Neural cell (in vitro differentiated cells): Measurements from ENCODE around the gene RPL22. TPM values are rescaled to one million over a fixed set of nuclear protein-coding genes. Genes with fewer than 3 reads are reported as not detected.

Experiments used
- H2AFZ ChIP-seq: fragments of 200-600, 300-800 bp; sonication (generic), shearing (Covaris generic); 2 replicates; pipeline ENCODE4 v1.6.0; 2014; ENCODE audit warnings: low read depth, mild to moderate bottlenecking, antibody characterized with exemption, low read length, moderate library complexity
- H3F3A ChIP-seq: fragments of 200-600 bp; shearing (Covaris generic); 2 replicates; pipeline ENCODE4 v1.6.1; 2016; ENCODE audit warnings: mild to moderate bottlenecking, moderate library complexity, mixed read lengths, antibody characterized with exemption, low read length; ENCODE audit not compliant: insufficient read depth, poor library complexity, severe bottlenecking
- H3K27ac ChIP-seq: fragments of 200-600, 300-800 bp; sonication (generic), shearing (Covaris generic); 2 replicates; pipeline ENCODE4 v1.5.1; 2014; ENCODE audit warnings: mild to moderate bottlenecking, low read length, moderate library complexity
- H3K27me3 ChIP-seq: fragments of 300-800, 200-600 bp; sonication (generic), shearing (Covaris generic); 2 replicates; pipeline ENCODE4 v1.6.0; 2014; ENCODE audit warnings: mild to moderate bottlenecking, low read depth, low read length, moderate library complexity; ENCODE audit not compliant: insufficient read depth
- H3K36me3 ChIP-seq: fragments of 300-800, 200-600 bp; sonication (generic), shearing (Covaris generic); 2 replicates; pipeline ENCODE4 v1.5.1; 2014; ENCODE audit warnings: mild to moderate bottlenecking, antibody characterized with exemption, low read length, moderate library complexity; ENCODE audit not compliant: insufficient read depth
- H3K4me2 ChIP-seq: fragments of 300-800, 200-600 bp; sonication (generic), shearing (Covaris generic); 2 replicates; pipeline ENCODE4 v1.6.0; 2014; ENCODE audit warnings: mild to moderate bottlenecking, low read length
- H3K4me3 ChIP-seq: fragments of 300-800, 200-600 bp; sonication (generic), shearing (Covaris generic); 2 replicates; pipeline ENCODE4 v1.5.1; 2014; ENCODE audit warnings: mild to moderate bottlenecking, low read length, moderate library complexity
- H3K79me2 ChIP-seq: fragments of 200-600 bp; shearing (Covaris generic); replicated peaks from 2 replicates; pipeline ENCODE4 v1.6.0; 2014; ENCODE audit warnings: mild to moderate bottlenecking, low read length, moderate library complexity; ENCODE audit not compliant: insufficient read depth
- H3K9ac ChIP-seq: fragments of 300-800, 200-600 bp; sonication (generic), shearing (Covaris generic); 2 replicates; pipeline ENCODE4 v1.6.1; 2016; ENCODE audit warnings: mild to moderate bottlenecking, low read length, mixed read lengths
- H3K9me2 ChIP-seq: fragments of 200-600 bp; shearing (Covaris generic); 2 replicates; pipeline ENCODE4 v1.6.1; 2016; ENCODE audit warnings: mild to moderate bottlenecking, low read length, mixed read lengths; ENCODE audit not compliant: insufficient read depth
- H3K9me3 ChIP-seq: fragments of 200-600, 300-800 bp; sonication (generic), shearing (Covaris generic); 2 replicates; pipeline ENCODE4 v1.6.1; 2016; ENCODE audit warnings: mild to moderate bottlenecking, mixed run types, low read length, moderate library complexity, mixed read lengths
- H4K20me1 ChIP-seq: fragments of 200-600 bp; shearing (Covaris generic); 2 replicates; pipeline ENCODE4 v1.6.1; 2016; ENCODE audit warnings: mild to moderate bottlenecking, mixed run types; ENCODE audit not compliant: insufficient read depth
- CTCF ChIP-seq: fragments of 450-650 bp; IDR thresholded peaks from 2 replicates; pipeline ENCODE4 v1.5.1; 2014; ENCODE audit warnings: antibody characterized with exemption, mild to moderate bottlenecking, moderate library complexity; ENCODE audit not compliant: poor library complexity, severe bottlenecking
- EP300 ChIP-seq: fragments of 450-650 bp; conservative IDR thresholded peaks from 2 replicates; pipeline ENCODE4 v1.6.1; 2014; ENCODE audit warnings: antibody characterized with exemption, mild to moderate bottlenecking, moderate library complexity; ENCODE audit not compliant: poor library complexity, severe bottlenecking
- EZH2 ChIP-seq: fragments of 200-600, 300-800 bp; shearing (Covaris generic), sonication (generic); IDR thresholded peaks from 2 replicates; pipeline ENCODE4 v1.6.1; 2014; ENCODE audit warnings: antibody characterized with exemption, low read length, borderline replicate concordance, mild to moderate bottlenecking; ENCODE audit not compliant: insufficient read depth, poor library complexity, severe bottlenecking
- MXI1 ChIP-seq: fragments of 450-650 bp; conservative IDR thresholded peaks from 2 replicates; pipeline ENCODE4 v1.6.1; 2014; ENCODE audit warnings: antibody characterized with exemption, mild to moderate bottlenecking; ENCODE audit not compliant: poor library complexity, severe bottlenecking
- POLR2AphosphoS5 ChIP-seq: IDR thresholded peaks from 2 replicates; pipeline ENCODE4 v1.6.1; 2012
- RAD21 ChIP-seq: fragments of 450-650 bp; conservative IDR thresholded peaks from 2 replicates; pipeline ENCODE4 v1.6.1; 2014; ENCODE audit warnings: antibody characterized with exemption, mild to moderate bottlenecking, moderate library complexity
- SMC3 ChIP-seq: fragments of 450-650 bp; conservative IDR thresholded peaks from 2 replicates; pipeline ENCODE4 v1.6.1; 2014; ENCODE audit warnings: antibody characterized with exemption, mild to moderate bottlenecking, moderate library complexity; ENCODE audit not compliant: poor library complexity
- TAF1 ChIP-seq: IDR thresholded peaks from 2 replicates; pipeline ENCODE4 v1.6.1; 2012; ENCODE audit warnings: low read depth
- polyA plus RNA-seq: library from polyadenylated mRNA; depleted of rRNA; stranded (reverse); fragments of >200 nt; gene quantifications from 2 replicates; pipeline ENCODE4 v1.2.3, GENCODE V29; 2014
- TF ChIP-seq, protein P1 (sequence below): IDR thresholded peaks from 2 replicates; pipeline ENCODE4 v1.6.1; 2012; ENCODE audit warnings: borderline replicate concordance

Gene RPL22
- polyA plus RNA-seq, 1 donor from 2014 or later: 294 TPM

- Histone ChIP-seq H3K27ac (no peak overlapping the region), H3K9me3 (no peaks in the 10 kb centered on the region), H3K4me3 (no peak overlapping the region), H3K9ac (no peak overlapping the region), H3K4me2 (no peak overlapping the region), H3K27me3 (no peaks in the 10 kb centered on the region), H3K9me2 (no peaks in the 10 kb centered on the region), H3F3A (no peaks in the 10 kb centered on the region), H3K36me3 (no peaks in the 10 kb centered on the region), H2AFZ (no peak overlapping the region), H3K79me2 (no peaks in the 10 kb centered on the region), H4K20me1 (no peaks in the 10 kb centered on the region)
- no peak for TF ChIP-seq POLR2AphosphoS5
- no peak for TF ChIP-seq SMC3
- TF ChIP-seq TAF1: no peak
- no peak for TF ChIP-seq CTCF
- TF ChIP-seq EP300: no peak
- no peak for TF ChIP-seq RAD21
- no peak for TF ChIP-seq EZH2
- no peak for TF ChIP-seq MXI1
- TF ChIP-seq, protein P1, sequence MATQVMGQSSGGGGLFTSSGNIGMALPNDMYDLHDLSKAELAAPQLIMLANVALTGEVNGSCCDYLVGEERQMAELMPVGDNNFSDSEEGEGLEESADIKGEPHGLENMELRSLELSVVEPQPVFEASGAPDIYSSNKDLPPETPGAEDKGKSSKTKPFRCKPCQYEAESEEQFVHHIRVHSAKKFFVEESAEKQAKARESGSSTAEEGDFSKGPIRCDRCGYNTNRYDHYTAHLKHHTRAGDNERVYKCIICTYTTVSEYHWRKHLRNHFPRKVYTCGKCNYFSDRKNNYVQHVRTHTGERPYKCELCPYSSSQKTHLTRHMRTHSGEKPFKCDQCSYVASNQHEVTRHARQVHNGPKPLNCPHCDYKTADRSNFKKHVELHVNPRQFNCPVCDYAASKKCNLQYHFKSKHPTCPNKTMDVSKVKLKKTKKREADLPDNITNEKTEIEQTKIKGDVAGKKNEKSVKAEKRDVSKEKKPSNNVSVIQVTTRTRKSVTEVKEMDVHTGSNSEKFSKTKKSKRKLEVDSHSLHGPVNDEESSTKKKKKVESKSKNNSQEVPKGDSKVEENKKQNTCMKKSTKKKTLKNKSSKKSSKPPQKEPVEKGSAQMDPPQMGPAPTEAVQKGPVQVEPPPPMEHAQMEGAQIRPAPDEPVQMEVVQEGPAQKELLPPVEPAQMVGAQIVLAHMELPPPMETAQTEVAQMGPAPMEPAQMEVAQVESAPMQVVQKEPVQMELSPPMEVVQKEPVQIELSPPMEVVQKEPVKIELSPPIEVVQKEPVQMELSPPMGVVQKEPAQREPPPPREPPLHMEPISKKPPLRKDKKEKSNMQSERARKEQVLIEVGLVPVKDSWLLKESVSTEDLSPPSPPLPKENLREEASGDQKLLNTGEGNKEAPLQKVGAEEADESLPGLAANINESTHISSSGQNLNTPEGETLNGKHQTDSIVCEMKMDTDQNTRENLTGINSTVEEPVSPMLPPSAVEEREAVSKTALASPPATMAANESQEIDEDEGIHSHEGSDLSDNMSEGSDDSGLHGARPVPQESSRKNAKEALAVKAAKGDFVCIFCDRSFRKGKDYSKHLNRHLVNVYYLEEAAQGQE: no peak
Measured at GRCh38 chr1:6142036-6142621, 57.3 kb downstream of the RPL22 start.

- Histone ChIP-seq H3K27ac (no peak overlapping the region), H2AFZ (no peak overlapping the region), H3K4me3 (no peak overlapping the region), H4K20me1 (no peaks in the 10 kb centered on the region), H3K27me3 (no peaks in the 10 kb centered on the region), H3F3A (no peaks in the 10 kb centered on the region), H3K9ac (no peak overlapping the region), H3K36me3 (no peaks in the 10 kb centered on the region), H3K9me2 (no peaks in the 10 kb centered on the region), H3K9me3 (no peaks in the 10 kb centered on the region), H3K4me2 (no peak overlapping the region), H3K79me2 (no peaks in the 10 kb centered on the region)
- no peak for TF ChIP-seq CTCF
- TF ChIP-seq POLR2AphosphoS5: no peak
- no peak for TF ChIP-seq TAF1
- TF ChIP-seq EZH2: no peak
Measured at GRCh38 chr1:6141592-6141991, 57.8 kb downstream of the RPL22 start.
